ENCODE results near the gene RPS6KA5. TPM values are rescaled to one million over a fixed set of nuclear protein-coding genes. Genes with fewer than 3 reads are reported as not detected.
A peak's percentile ranks its signal among the peaks of the same experiment; 100 is the strongest.

Gene RPS6KA5
- total and polyA plus RNA-seq, 8 donors = 4.2 to 10.8 (median 9.2) TPM

DNA sequence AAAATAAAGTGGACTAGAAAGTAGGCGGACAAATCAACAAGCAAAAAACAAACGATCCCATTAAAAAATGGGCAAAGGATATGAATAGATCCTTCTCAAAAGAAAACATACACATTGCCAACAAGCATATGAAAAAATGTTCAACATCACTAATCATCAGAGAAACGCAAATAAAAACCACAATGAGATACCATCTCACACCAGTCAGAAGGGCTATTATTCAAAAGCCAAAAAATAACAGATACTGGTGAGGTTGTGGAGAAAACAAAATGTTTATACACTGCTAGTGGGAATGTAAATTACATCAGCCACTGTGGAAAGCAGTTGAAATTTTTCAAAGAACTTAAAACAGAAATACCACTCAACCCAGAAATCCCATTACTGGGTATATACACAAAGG is 70.3 kb downstream of the RPS6KA5 start:
- DNase-seq (no peak), ATAC-seq (no peak)
- TF ChIP-seq, protein P1, sequence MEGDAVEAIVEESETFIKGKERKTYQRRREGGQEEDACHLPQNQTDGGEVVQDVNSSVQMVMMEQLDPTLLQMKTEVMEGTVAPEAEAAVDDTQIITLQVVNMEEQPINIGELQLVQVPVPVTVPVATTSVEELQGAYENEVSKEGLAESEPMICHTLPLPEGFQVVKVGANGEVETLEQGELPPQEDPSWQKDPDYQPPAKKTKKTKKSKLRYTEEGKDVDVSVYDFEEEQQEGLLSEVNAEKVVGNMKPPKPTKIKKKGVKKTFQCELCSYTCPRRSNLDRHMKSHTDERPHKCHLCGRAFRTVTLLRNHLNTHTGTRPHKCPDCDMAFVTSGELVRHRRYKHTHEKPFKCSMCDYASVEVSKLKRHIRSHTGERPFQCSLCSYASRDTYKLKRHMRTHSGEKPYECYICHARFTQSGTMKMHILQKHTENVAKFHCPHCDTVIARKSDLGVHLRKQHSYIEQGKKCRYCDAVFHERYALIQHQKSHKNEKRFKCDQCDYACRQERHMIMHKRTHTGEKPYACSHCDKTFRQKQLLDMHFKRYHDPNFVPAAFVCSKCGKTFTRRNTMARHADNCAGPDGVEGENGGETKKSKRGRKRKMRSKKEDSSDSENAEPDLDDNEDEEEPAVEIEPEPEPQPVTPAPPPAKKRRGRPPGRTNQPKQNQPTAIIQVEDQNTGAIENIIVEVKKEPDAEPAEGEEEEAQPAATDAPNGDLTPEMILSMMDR (IDR thresholded peaks at IDR 0.05) = no peak
- H3K4me1 ChIP-seq = no peaks in the 10 kb centered on the region
- H3K27ac ChIP-seq = no peak overlapping the region
- no peak overlapping the region for H3K4me3 ChIP-seq
- intact Hi-C loops (cut with DNase I) = no loop called here
- no peaks in the 10 kb centered on the region for H3K27me3 ChIP-seq
- H3K36me3 ChIP-seq = no peaks in the 10 kb centered on the region
- no peaks in the 10 kb centered on the region for H3K9me3 ChIP-seq

DNA sequence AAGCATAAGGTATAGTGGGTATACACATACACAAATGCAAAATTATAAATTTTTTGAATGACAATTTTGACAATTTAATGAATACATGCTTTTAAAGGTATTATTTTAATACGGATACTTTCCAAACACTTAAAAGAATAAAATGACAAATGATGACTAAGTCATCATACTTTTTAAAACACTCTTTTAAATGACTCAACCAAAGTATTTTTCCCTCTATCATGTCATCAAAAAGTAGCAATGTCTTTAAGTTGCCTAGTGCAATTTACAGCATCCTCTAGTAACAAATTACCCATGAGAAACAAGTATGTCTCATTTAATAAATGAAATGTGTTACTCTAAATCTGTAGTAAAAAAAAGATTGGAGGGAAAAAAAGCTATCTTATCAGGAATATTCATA is 73.3 kb downstream of the RPS6KA5 start:
- TF ChIP-seq, protein P1 (IDR thresholded peaks at IDR 0.05) = no peak
- no peaks in the 10 kb centered on the region for H3K4me1 ChIP-seq
- no peak overlapping the region for H3K27ac ChIP-seq
- no peak overlapping the region for H3K4me3 ChIP-seq
- ATAC-seq (no peak), DNase-seq (no peak)
- no peaks in the 10 kb centered on the region for H3K27me3 ChIP-seq
- H3K36me3 ChIP-seq = no peaks in the 10 kb centered on the region
- H3K9me3 ChIP-seq = no peaks in the 10 kb centered on the region
- intact Hi-C loops (cut with DNase I) = no loop called here

DNA sequence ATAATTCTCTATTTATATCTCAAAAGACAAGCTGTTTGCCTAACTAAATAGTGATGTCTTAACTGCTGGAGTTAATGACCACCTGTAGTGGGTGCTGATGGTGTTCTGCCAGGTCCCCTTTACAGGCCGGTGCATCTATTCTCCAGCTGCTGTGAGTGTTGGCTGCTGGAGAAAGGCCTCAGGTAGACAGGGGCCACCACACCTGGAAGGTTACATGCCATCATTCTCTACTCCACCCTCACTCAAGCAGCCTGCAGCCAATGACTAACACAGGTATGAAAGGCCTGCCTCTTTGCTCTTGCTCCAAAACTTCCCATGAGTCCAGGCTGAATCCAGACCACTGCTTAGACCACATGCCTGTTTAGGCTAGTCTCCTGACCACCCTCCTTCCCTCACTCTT is 73.9 kb downstream of the RPS6KA5 start:
- Histone ChIP-seq H3K36me3 (no peaks in the 10 kb centered on the region), H3K4me1 (no peaks in the 10 kb centered on the region), H3K27me3 (no peaks in the 10 kb centered on the region), H3K4me3 (no peak overlapping the region), H3K9me3 (no peaks in the 10 kb centered on the region), H3K27ac (no peak overlapping the region)
- ATAC-seq (peak; percentile 41), DNase-seq (no peak)
- TF ChIP-seq, protein P1 (IDR thresholded peaks at IDR 0.05) = no peak
- intact Hi-C loops (cut with DNase I) = no loop called here

DNA sequence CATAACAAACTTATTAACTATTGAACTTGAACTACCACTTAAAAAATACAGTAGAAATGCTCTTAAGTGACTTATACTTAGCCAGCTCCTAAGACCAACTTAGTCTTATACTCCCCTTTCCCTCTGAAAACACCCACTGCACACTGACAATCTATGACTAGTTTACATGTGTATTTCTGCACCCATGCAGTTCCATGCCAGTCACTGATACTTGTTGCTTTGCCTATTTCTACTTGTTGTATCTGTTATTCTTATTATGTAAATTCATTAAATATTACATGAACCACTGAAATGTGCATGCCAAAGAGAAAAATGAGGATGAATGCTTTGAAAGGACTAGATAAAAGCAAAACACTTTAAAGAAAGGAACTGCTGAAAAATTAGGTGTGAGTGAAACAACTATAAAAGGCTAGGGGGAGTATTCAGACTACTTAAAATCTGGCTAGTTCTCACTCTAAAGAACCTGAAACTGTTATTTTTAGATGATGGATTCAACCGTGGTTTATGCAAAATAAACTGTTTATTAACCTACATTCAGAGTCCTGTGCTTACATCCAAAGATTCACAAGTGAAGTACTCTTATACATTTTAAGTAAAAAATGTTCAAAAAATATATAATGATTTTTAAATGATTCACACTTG is 74.7 kb downstream of the RPS6KA5 start:
- no peak overlapping the region for H3K4me3 ChIP-seq
- no peaks in the 10 kb centered on the region for H3K27me3 ChIP-seq
- intact Hi-C loops (cut with DNase I) = no loop called here
- H3K27ac ChIP-seq = no peak overlapping the region
- no peaks in the 10 kb centered on the region for H3K9me3 ChIP-seq
- ATAC-seq (no peak), DNase-seq (no peak)
- no peaks in the 10 kb centered on the region for H3K36me3 ChIP-seq
- TF ChIP-seq, protein P1 (IDR thresholded peaks at IDR 0.05) = no peak
- H3K4me1 ChIP-seq = no peaks in the 10 kb centered on the region

DNA sequence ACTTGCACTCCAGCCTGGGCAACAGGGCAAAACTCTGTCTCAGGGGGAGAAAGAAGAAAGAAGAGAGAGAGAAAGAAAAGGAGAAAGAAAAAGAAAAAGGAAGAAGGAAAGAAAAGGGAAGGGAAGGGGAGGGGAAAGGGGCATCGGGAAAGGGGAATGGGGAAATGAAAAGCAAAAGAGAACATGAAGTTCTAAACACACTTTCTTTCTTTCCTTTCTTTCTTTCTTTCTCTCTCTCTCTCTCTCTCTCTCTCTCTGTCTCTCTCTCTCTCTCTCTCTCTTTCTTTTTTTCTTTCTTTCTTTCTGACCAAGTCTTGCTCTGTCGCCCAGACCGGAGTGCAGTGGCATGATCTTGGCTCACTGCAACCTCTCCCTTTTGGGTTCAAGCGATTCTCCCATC is 76.9 kb downstream of the RPS6KA5 start:
- DNase-seq = no peak
- intact Hi-C loops (cut with DNase I) = no loop called here
- Histone ChIP-seq H3K27me3 (no peaks in the 10 kb centered on the region), H3K9me3 (no peaks in the 10 kb centered on the region), H3K4me1 (no peaks in the 10 kb centered on the region), H3K4me3 (no peak overlapping the region), H3K27ac (no peak overlapping the region), H3K36me3 (no peaks in the 10 kb centered on the region)
- TF ChIP-seq, protein P1 (IDR thresholded peaks at IDR 0.05) = no peak
- ATAC-seq = no peak
